PFSK-1 (cell line): ENCODE data around the gene IMPDH1.

Source experiments
- POLR2AphosphoS5 ChIP-seq: IDR thresholded peaks from 2 replicates; pipeline ENCODE4 v1.6.1; 2012; ENCODE audit warnings: low read depth, mild to moderate bottlenecking, control low read depth, low read length, moderate library complexity
- REST ChIP-seq, 2 experiments: IDR thresholded peaks; 2 replicates each; pipeline versions ENCODE4 v1.6.1 to v1.8.0; 2011 to 2012; ENCODE audit warnings: low read depth in 2 of 2, low read length in 2 of 2, control low read depth in 1 of 2, inconsistent platforms in 1 of 2, mild to moderate bottlenecking in 1 of 2, moderate library complexity in 1 of 2; ENCODE audit not compliant: insufficient read depth in 1 of 2
- SIN3A ChIP-seq: IDR thresholded peaks from 2 replicates; pipeline ENCODE4 v1.6.1; 2012; ENCODE audit warnings: mild to moderate bottlenecking, low read length, moderate library complexity, borderline replicate concordance; ENCODE audit not compliant: insufficient read depth
- TAF1 ChIP-seq: IDR thresholded peaks from 2 replicates; pipeline ENCODE4 v1.6.1; 2012; ENCODE audit warnings: low read length, control low read depth, borderline replicate concordance; ENCODE audit not compliant: insufficient read depth

- TF ChIP-seq SIN3A = no peak
- TF ChIP-seq REST (IDR thresholded peaks at IDR 0.05; ENCODE audit: insufficient read depth in 1 of 2, low read depth in 2 of 2, low read length in 2 of 2) = no peak
- no peak for TF ChIP-seq POLR2AphosphoS5
- TF ChIP-seq TAF1 = no peak
Observed at GRCh38 chr7:128389085-128389617, 20.6 kb downstream of the IMPDH1 start.
